Right lobe of liver (tissue), 6 donors: ENCODE data around the gene CFH. TPM values are rescaled to one million over a fixed set of nuclear protein-coding genes. Genes with fewer than 3 reads are reported as not detected.

Experiments
- ATAC-seq, 4 donors: fragments of 200-7000 bp; cut with Tn5 transposase; one replicate each; pipeline ENCODE4 v1.9.1; 2020; ENCODE audit warnings: mild to moderate bottlenecking in 4 of 4, moderate library complexity in 4 of 4
- DNase-seq, 3 donors: peaks; one replicate each; pipeline ENCODE4 v3.0.0-alpha.2; 2020
- H3K27ac ChIP-seq, 3 donors: fragments of 200-600 bp; one replicate each; pipeline ENCODE4 v1.8.0; 2022
- H3K27me3 ChIP-seq, 2 donors: fragments of 200-600 bp; one replicate each; pipeline ENCODE4 v1.8.0; 2022
- H3K36me3 ChIP-seq, 4 donors: fragments of 200-600 bp; sonication (generic) in 1 of 4; one replicate each; pipeline versions ENCODE4 v1.5.1 to v1.8.0; 2017 to 2022; ENCODE audit warnings: control low read depth in 1 of 4
- H3K4me1 ChIP-seq, 4 donors: fragments of 200-600 bp; sonication (generic) in 1 of 4; one replicate each; pipeline versions ENCODE4 v1.5.1 to v1.8.0; 2017 to 2022; ENCODE audit warnings: control low read depth in 1 of 4
- H3K4me3 ChIP-seq, 3 donors: fragments of 200-600 bp; one replicate each; pipeline ENCODE4 v1.8.0; 2022
- H3K9me3 ChIP-seq, 4 donors: fragments of 200-600 bp; sonication (generic) in 1 of 4; one replicate each; pipeline versions ENCODE4 v1.5.1 to v1.8.0; 2017 to 2022; ENCODE audit warnings: control low read depth in 1 of 4
- POLR2A ChIP-seq: fragments of 450-650 bp; IDR thresholded peaks from one replicate; pipeline ENCODE4 v1.6.1; 2017; ENCODE audit warnings: antibody characterized with exemption, mild to moderate bottlenecking
- WGBS: methylation state at CpG from one replicate; pipeline ENCODE4 v1.1.6; 2018; ENCODE audit warnings: low coverage, low lambda C conversion rate; ENCODE audit not compliant: insufficient coverage; ENCODE audit errors: missing lambda C conversion rate; 5-methylcytosine and 5-hydroxymethylcytosine counted together
- intact Hi-C, 2 donors: fragments of 100-400 bp; cut with DNase I; formaldehyde crosslinking; loops; one replicate each; pipeline versions ENCODE4 v1.11.2 to v1.14.1; 2022
- total RNA-seq, 6 experiments: library from RNA; depleted of rRNA in 2 of 6; stranded (reverse); fragments of >200 nt in 2 of 6; fragmentation: NEBNext Ultra II Directional in 3 of 6; extraction: Animal tissue kit (Norgen Biotek cat#: 25700) in 3 of 6; gene quantifications; one replicate each; pipeline versions ENCODE4 v1.1.0 to v1.2.4, GENCODE V29; 2016 to 2023
- TF ChIP-seq, protein P1 (sequence below), 4 donors: fragments of 200-600 bp in 3 of 4; fragments of 450-650 bp in 1 of 4; IDR thresholded peaks; one replicate each; pipeline versions ENCODE4 v1.5.1 to v1.8.0; 2016 to 2022; ENCODE audit warnings: antibody characterized with exemption in 4 of 4, mild to moderate bottlenecking in 2 of 4
- donor health status: DM: no; HTN: yes; CAD: no.
- donor health status: DM: no; HTN: no; CAD: no.
- donor health status: DM: no; HTN: no; CAD: no.
- donor health status: DM: no; HTN: yes; CAD: no.
- donor health status: DM: no; HTN: yes; CAD: no.

Gene CFH
- total RNA-seq, 6 experiments from 2014 or later: 663 to 1,371 (median 1,032) TPM

- intact Hi-C loops: no loop called here
- ATAC-seq (peak; percentile 57 to 80 (median 74)), DNase-seq (peak; percentile 49 to 89 (median 81))
- Histone ChIP-seq H3K27me3 (no peaks in the 10 kb centered on the region), H3K4me1 (peaks cover 0 to 29% (median 7%) of the 10 kb centered on the region in 4 donors), H3K4me3 (peak overlapping the region; percentile 28 to 60 (median 49)), H3K36me3 (no peaks in the 10 kb centered on the region), H3K27ac (peak overlapping the region; percentile 81 to 89 (median 83)), H3K9me3 (no peaks in the 10 kb centered on the region)
- WGBS: 20% methylated on average over 3 of the region's 3 CpGs
- TF ChIP-seq POLR2A: peak; percentile 18
- TF ChIP-seq, protein P1, sequence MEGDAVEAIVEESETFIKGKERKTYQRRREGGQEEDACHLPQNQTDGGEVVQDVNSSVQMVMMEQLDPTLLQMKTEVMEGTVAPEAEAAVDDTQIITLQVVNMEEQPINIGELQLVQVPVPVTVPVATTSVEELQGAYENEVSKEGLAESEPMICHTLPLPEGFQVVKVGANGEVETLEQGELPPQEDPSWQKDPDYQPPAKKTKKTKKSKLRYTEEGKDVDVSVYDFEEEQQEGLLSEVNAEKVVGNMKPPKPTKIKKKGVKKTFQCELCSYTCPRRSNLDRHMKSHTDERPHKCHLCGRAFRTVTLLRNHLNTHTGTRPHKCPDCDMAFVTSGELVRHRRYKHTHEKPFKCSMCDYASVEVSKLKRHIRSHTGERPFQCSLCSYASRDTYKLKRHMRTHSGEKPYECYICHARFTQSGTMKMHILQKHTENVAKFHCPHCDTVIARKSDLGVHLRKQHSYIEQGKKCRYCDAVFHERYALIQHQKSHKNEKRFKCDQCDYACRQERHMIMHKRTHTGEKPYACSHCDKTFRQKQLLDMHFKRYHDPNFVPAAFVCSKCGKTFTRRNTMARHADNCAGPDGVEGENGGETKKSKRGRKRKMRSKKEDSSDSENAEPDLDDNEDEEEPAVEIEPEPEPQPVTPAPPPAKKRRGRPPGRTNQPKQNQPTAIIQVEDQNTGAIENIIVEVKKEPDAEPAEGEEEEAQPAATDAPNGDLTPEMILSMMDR (IDR thresholded peaks at IDR 0.05): no peak
Measured at GRCh38 chr1:196655494-196655893, 3.7 kb downstream of the CFH start.

GRCh38 chr1:196659471-196659870 is 7.6 kb downstream of the CFH start:
- Histone ChIP-seq H3K36me3 (peaks cover 0 to 8% (median 3%) of the 10 kb centered on the region in 4 donors), H3K4me1 (peaks cover 0 to 55% (median 5%) of the 10 kb centered on the region in 4 donors), H3K27me3 (no peaks in the 10 kb centered on the region), H3K27ac (peak overlapping the region; percentile 40 to 89 (median 83)), H3K4me3 (no peak overlapping the region), H3K9me3 (no peaks in the 10 kb centered on the region)
- WGBS: 8% methylated on average over 1 of the region's 1 CpG
- DNase-seq: no peak
- TF ChIP-seq, protein P1 (IDR thresholded peaks at IDR 0.05): no peak
- peak; percentile 8 for TF ChIP-seq POLR2A
- peak; percentile 21 to 52 (median 34) for ATAC-seq
- intact Hi-C loops: no loop called here

DNA sequence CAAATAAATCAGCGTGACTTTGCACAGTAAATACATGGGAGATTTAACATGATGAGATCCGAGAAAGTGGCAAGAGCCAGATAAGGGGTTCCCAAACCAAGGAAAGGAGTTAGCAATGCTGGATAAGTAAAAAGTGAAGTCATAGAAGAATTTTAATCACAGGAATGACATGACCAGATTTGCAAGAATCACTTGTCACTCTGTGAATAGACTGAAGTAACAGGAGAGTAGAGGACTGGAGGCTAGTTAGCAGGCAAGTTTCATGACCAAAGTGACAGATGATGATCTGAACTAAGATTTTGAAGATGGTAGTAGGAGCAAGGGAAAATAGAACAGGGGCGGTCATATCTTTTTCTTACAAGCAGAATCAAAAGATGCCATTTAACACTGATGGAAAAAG is 8.4 kb downstream of the CFH start:
- 28% methylated on average over 3 of the region's 3 CpGs for WGBS
- peak overlapping the region in 1 of 3 donors; percentile 9 for H3K4me3 ChIP-seq

DNA sequence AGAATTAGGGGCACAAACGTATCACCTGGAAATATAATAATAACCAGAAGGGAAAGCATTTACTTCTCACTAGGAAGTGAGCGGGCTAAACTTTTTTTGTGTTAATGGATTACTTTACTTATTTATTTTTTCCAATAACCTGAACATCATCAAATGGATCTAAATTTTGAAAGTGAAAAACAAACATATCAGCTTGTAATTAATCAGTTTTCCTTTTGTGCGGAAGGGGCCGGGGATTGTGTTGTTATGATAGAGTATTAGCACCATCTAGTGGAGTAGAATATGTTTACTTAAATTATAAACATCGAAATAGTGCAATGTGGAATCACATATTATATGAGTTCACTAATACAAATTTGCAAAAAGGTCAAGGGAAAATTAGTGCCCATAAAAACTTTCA is 9.0 kb downstream of the CFH start:
- H3K36me3 ChIP-seq: peaks cover 0 to 9% (median 5%) of the 10 kb centered on the region in 4 donors
- H3K4me3 ChIP-seq: peak overlapping the region in 2 of 3 donors; percentile 1 to 9
- peaks cover 0 to 59% (median 5%) of the 10 kb centered on the region in 4 donors for H3K4me1 ChIP-seq
- intact Hi-C loops: no loop called here
- H3K27ac ChIP-seq: peak overlapping the region; percentile 19 to 89 (median 83)
- ATAC-seq (peak; percentile 47 to 68 (median 60)), DNase-seq (no peak)
- TF ChIP-seq, protein P1 (IDR thresholded peaks at IDR 0.05): peak; percentile 55 to 67 (median 60)
- no peak for TF ChIP-seq POLR2A
- no peaks in the 10 kb centered on the region for H3K9me3 ChIP-seq
- 5% methylated on average over 5 of the region's 5 CpGs for WGBS
- H3K27me3 ChIP-seq: no peaks in the 10 kb centered on the region

More for the DNA sequence above, 8.4 kb downstream of the CFH start:
- peak overlapping the region; percentile 40 to 89 (median 83) for H3K27ac ChIP-seq
- intact Hi-C loops: no loop called here
- no peak for DNase-seq
- H3K9me3 ChIP-seq: no peaks in the 10 kb centered on the region
- no peak for TF ChIP-seq POLR2A
- TF ChIP-seq, protein P1 (IDR thresholded peaks at IDR 0.05): no peak
- peak in 2 of 4 donors; percentile 2 to 3 for ATAC-seq
- no peaks in the 10 kb centered on the region for H3K27me3 ChIP-seq
- H3K4me1 ChIP-seq: peaks cover 0 to 56% (median 5%) of the 10 kb centered on the region in 4 donors
- H3K36me3 ChIP-seq: peaks cover 0 to 9% (median 3%) of the 10 kb centered on the region in 4 donors
